ENCODE data around the gene MON1A. TPM values are rescaled to one million over a fixed set of nuclear protein-coding genes. Genes with fewer than 3 reads are reported as not detected.
"Not testable (repeated sequence)": the region's sequence is repeated elsewhere in the genome, so short reads cannot be mapped to it uniquely, and the experiment has no call there.

Gene MON1A
- total RNA-seq, 1 donor from 2014 or later: 8.4 TPM

- peaks cover 33% of the 10 kb centered on the region for H3K4me1 ChIP-seq
- DNase-seq: peak; percentile 98
- H3K4me3 ChIP-seq: peak within 1 kb of the TSS; percentile 90
- H3K27ac ChIP-seq (replicated peaks): peak within 1 kb of the TSS; percentile 98
- TF ChIP-seq CTCF (IDR thresholded peaks at IDR 0.05; ENCODE audit: borderline replicate concordance): no peak
- no peaks in the 10 kb centered on the region for H3K9me3 ChIP-seq (replicated peaks)
- intact Hi-C loops (cut with micrococcal nuclease): no loop called here
- H3K36me3 ChIP-seq: no peaks in the 10 kb centered on the region
- no peaks in the 10 kb centered on the region for H3K27me3 ChIP-seq (ENCODE audit: low read depth)
These were observed 10.5 kb upstream of the MON1A start, which contains the start of gene RBM6 for GRCh38 chr3:49939858-49940666. RBM6 (plus strand) TSS chr3:49940150; CDS start chr3:49962642, 22,492 bp downstream.

DNA sequence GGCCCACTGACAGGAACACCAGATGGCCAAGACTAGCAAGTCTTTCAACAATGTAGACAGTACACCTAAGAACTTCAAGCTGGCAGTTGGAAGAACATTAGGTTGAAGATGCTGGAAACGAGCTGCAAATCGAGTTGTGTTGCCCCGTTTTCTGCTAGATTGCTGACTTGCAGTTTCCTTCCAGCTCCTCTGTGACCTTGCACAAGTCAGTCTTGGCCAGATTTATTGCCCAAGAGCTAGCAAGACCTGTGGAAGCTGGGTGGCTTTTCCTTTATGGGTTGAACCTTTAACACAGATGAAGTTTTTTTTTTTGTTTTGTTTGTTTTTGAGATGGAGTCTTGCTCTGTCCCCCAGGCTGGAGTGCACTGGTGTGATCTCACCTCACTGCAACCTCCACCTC is 7.5 kb upstream of the MON1A start:
- no peaks in the 10 kb centered on the region for H3K27me3 ChIP-seq (ENCODE audit: low read depth)
- no peaks in the 10 kb centered on the region for H3K9me3 ChIP-seq (replicated peaks)
- H3K27ac ChIP-seq (replicated peaks): no peak overlapping the region
- H3K4me1 ChIP-seq: peaks cover 24% of the 10 kb centered on the region
- DNase-seq: no peak
- no peak for TF ChIP-seq CTCF (IDR thresholded peaks at IDR 0.05; ENCODE audit: borderline replicate concordance)
- no peak overlapping the region for H3K4me3 ChIP-seq
- intact Hi-C loops (cut with micrococcal nuclease): no loop called here
- H3K36me3 ChIP-seq: no peaks in the 10 kb centered on the region

DNA sequence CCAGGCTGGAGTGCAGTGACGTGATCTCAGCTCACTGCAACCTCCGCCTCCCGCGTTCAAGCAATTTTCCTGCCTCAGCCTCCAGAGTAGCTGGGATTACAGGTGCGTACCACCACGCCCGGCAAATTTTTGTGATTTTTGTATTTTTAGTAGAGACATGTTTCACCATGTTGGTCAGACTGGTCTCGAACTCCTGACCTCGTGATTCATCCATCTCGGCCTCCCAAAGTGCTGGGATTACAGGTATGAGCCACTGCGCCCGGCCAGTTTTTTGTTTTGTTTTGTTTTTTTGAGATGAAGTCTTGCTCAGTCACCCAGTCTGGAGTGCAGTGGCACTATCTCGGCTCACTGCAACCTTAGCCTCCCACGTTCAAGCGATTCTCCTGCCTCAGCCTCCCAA is 2.7 kb upstream of the MON1A start:
- H3K36me3 ChIP-seq; H3K27ac ChIP-seq (replicated peaks); H3K9me3 ChIP-seq (replicated peaks); H3K4me3 ChIP-seq; H3K27me3 ChIP-seq (ENCODE audit: low read depth); intact Hi-C loops (cut with micrococcal nuclease); DNase-seq: not testable (repeated sequence)
- peaks cover 35% of the 10 kb centered on the region for H3K4me1 ChIP-seq

DNA sequence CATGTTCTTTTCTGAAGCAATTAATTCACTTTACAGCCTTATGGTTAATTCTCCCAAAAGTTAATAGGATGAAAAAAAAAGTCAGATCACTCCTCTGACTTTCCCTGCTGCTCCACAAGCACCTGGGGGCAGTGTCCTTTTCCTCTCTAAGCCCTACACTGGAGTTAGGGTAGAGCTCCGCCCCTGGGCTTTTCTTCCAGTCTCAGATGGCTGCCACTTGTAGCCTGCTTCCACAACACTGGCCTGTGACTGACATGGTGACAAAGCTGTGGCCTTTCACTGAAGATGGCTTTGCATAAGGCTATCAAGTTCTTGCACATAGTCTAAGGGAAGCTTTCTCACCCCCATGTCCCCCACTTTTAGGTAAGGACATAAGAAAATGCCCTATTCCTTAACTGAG is 1.3 kb upstream of the MON1A start:
- intact Hi-C loops (cut with micrococcal nuclease): no loop called here
- no peaks in the 10 kb centered on the region for H3K36me3 ChIP-seq
- H3K9me3 ChIP-seq (replicated peaks): no peaks in the 10 kb centered on the region
- H3K4me1 ChIP-seq: peaks cover 35% of the 10 kb centered on the region
- DNase-seq: no peak
- H3K27me3 ChIP-seq (ENCODE audit: low read depth): no peaks in the 10 kb centered on the region
- H3K4me3 ChIP-seq: no peak overlapping the region
- peak overlapping the region; percentile 91 for H3K27ac ChIP-seq (replicated peaks)
- no peak for TF ChIP-seq CTCF (IDR thresholded peaks at IDR 0.05; ENCODE audit: borderline replicate concordance)

GRCh38 chr3:49930168-49930690 is 618 bp upstream of the MON1A start:
- TF ChIP-seq CTCF (IDR thresholded peaks at IDR 0.05; ENCODE audit: borderline replicate concordance): no peak
- H3K27ac ChIP-seq (replicated peaks): peak overlapping the region; percentile 91
- H3K27me3 ChIP-seq (ENCODE audit: low read depth): no peaks in the 10 kb centered on the region
- DNase-seq: no peak
- no peaks in the 10 kb centered on the region for H3K36me3 ChIP-seq
- intact Hi-C loops (cut with micrococcal nuclease): no loop called here
- no peaks in the 10 kb centered on the region for H3K9me3 ChIP-seq (replicated peaks)
- H3K4me1 ChIP-seq: peaks cover 35% of the 10 kb centered on the region
- peak overlapping the region; percentile 88 for H3K4me3 ChIP-seq

DNA sequence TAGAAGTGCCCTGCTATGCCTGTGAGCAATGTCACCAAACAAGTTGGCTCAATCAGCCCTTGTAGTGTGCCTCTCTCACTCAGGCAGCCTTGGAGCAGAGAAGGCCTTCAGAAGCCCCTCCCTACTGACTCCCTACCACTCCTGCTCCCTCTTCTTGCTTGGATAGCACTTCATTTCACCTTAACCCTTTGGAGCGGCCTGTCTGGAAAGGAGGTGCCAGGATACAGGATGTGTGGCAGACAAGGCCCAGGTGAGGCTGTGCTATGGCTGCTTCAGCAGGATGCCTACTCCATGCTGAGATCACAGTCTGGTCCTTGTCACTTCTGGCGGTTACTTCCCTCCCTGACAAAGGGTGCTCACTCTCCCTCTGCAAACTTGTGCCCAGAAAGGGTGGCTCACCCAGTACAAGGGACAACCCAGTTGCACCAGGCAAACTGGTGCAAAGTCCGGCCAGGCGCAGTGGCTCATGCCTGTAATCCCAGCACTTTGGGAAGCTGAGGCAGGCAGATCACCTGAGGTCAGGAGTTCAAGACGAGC is 1.1 kb downstream of the MON1A start:
- H3K27me3 ChIP-seq (ENCODE audit: low read depth): no peaks in the 10 kb centered on the region
- TF ChIP-seq CTCF (IDR thresholded peaks at IDR 0.05; ENCODE audit: borderline replicate concordance): no peak
- intact Hi-C loops (cut with micrococcal nuclease): no loop called here
- H3K9me3 ChIP-seq (replicated peaks): no peaks in the 10 kb centered on the region
- H3K4me1 ChIP-seq: peaks cover 35% of the 10 kb centered on the region
- peak overlapping the region; percentile 88 for H3K4me3 ChIP-seq
- DNase-seq: no peak
- H3K27ac ChIP-seq (replicated peaks): no peak overlapping the region
- no peaks in the 10 kb centered on the region for H3K36me3 ChIP-seq

Data from left ventricle myocardium inferior (tissue), 1 donor.